NCI-H1417 (cell line): ENCODE data around the gene FKBP5.
A peak's percentile ranks its signal among the peaks of the same experiment; 100 is the strongest.
"Not testable (repeated sequence)": the region's sequence is repeated elsewhere in the genome, so short reads cannot be mapped to it uniquely, and the experiment has no call there.

Source experiments
- DNase-seq, 3 experiments: peaks; one replicate each; lab custom pipeline; 2025; lab: John Stamatoyannopoulos, UW

The FKBP5 gene

DNA sequence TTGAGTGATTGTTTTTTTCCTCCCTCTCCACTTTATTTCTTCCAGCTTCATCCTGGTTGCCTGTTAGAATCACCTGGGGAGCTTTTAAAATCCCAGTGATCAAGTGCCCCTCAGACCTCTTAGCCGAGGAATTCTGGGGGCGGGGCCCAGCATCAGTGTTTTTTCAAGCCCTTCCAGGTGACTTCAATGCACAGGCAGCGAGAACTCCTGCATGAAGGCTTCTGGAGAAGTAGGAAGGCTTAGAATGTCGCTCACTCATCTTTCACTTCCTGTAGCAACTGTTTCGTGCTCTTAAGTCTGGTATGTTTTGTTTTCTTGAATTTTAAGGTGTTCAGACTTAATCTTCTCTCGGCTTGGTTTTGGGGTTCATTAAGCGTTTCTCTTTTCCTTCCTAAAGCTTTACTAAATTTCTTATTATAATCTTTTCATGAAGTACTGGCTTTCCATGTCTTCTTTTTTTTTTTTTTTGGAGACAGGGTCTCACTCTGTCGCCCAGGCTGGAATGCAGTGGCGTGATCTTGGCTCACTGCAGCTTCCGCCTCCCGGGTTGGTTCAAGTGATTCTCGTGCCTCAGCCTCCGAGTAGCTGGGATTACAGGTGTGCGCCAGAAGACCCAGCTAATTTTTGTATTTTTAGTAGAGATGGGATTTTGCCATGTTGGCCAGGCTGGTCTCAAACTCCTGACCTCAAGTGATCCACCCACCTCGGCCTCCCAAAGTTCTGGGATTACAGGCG, 145.1 kb downstream of the FKBP5 start:
- DNase-seq: peak in 1 of 3 experiments; percentile 89

DNA sequence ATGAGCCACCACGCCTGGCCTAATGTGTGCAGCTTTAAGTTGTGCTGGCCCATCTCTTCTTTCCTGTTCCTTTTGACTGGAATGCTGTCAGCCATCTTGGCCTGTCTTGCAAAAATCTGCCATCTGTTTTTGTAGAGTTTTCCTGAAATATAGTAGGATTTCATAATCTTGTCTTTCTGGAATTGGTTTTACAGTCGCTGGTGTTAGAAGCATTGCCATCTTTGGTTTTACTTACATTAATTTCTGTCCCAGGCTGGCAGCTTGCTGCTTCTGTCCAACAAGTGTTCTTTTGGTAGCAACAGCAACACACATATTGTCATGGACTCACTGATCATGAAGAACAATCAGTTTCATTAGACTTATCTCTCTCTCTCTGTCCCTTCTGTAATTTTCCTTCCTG, 146.9 kb downstream of the FKBP5 start:
- DNase-seq: no peak

DNA sequence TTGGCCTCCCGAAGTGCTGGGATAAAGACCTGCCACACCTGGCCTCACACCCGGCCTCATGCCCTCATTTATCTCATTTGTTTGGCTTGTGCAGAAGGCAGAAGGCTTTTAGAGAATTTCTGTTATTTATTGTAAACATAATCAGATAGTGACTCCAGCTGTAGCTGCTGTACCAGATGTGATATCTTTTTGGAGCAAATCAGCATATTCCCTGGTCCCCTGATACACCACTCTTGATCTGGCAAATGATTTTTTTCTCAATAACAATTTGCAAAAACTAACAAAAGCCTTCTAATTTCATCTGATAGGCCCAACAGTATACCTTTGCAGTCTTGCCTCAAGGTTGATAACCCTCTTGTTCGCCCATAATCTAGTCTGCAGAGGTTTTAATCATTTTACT, 149.5 kb downstream of the FKBP5 start:
- no peak for DNase-seq

DNA sequence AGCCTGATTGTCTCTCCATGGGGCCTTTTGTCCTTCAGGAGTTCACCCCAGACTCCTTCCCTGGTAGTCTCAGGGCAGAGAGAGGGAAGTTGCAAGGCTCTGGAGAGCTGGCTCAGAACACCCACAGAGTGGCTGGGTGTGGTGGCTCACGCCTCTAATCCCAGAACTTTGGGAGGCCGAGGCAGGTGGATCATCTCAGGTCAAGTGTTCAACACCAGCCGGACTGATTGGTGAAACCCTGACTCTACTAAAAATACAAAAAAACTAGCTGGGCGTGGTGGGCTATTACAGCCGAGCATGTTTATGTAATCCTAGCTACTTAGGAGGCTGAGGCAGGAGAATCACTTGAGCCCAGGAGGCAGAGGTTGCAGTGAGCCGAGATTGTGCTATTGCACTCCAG, 152.9 kb downstream of the FKBP5 start:
- DNase-seq: not testable (repeated sequence)

DNA sequence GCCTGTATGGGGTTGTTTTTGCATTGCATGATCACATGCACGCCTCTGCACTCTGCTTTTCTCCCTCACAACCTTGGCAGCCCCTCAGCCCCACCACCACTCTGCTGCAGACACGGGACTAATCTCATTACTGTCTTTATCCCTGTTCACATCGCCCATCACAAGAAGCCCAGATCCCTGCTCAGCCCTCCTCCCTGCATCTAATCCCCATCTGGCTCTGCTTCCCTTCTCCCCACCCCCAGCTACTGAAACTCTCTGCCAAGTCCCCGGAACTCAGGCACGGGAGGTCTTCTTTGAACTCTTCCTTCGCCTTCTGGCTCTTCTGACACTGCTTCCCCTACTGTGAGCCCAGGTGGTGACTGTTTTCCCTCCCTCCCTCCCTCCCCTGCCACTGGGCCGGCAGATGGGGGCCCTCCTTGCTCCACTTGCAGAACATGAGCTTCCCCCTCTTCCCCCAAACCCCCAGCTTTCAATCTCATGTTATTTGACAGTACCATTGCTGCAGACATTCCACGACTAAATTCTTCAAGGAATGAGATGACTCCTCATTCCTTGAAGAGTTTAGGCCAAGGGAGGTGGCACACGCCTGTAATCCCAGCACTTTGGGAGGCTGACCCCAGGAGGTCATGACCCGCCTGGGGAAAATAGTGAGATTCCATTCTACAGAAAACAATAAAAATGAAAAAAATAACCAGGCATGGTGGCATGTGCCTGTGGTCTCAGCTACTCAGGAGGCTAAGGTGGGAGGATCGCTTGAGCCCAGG, 154.1 kb downstream of the FKBP5 start:
- no peak for DNase-seq

DNA sequence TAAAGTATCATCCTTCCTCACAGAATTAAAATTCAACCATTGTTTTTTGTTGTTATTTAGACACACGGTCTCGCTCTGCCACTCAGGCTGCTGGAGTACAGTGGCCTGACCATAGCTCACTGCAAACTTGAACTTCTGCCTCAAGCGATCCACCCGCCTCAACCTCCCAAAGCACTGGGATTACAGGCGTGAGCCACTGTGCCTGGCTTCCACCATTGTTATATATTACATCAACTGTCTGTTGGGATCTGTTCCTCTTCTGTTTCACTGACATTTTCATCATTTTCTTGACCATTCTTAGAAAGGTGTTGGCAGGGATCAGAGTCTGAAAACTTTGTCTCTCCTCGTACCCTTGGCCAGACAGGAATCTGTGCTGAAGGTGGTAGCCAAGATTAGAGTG, 154.7 kb downstream of the FKBP5 start:
- DNase-seq: no peak

DNA sequence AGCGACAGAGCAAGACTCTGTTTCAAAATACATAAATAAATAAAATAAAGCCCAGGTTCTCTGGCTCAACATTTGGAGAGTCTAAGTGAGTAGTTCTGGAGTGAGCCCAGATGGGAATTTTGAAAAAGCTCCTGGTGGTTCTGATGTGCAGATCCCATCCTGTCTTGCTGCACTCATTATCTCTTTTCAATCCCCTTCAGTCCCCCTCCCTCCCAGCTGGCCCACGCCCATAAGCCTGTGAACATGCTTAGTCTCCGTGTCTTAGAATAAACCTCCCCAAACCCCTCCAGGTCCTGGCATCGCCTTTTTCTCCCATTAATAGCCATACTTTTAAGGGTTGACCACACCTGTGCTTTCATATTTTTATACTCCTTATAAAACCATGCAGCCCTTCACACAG, 156.6 kb downstream of the FKBP5 start:
- no peak for DNase-seq

DNA sequence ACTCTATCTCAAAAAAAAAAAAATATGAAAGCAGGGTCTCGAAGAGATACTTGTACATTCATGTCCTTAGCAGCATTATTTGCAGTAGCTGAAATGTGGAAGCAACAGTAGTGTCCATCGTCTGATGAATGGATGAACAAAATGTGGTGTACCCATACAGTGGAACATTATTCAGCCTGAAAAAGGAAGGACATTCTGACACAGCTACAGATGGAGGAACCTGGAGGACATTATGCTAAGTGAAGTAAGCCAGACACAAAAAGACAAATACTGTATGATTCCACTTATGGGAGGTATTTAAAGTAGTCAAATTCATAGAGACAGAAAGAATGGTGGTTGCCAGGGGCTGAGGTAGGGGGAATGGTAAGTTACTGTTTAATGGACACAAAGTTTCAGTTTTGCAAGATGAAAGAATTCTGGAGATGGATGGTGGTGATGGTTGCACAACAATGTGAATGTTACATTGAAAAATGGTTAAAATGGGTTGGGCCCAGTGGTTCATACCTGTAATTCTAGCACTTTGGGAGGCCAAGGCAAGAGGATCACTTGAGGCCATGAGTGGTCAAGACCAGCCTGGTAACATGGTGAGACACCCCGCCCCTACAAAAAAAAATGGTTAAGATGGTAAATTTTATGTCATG, 164.2 kb downstream of the FKBP5 start:
- no peak for DNase-seq
